Stimulated activated CD4-positive, alpha-beta T cell treated with anti-CD3 and anti-CD28 coated beads, TNF-alpha, amount 100 ng/mL, for 48 hours (primary cell): ENCODE results near the gene SEC14L6.
"Not testable (repeated sequence)": the region's sequence is repeated elsewhere in the genome, so short reads cannot be mapped to it uniquely, and the experiment has no call there.

Source experiments
- DNase-seq, 3 donors: peaks; one replicate each; pipeline ENCODE4 v3.0.0-alpha.2; 2020; ENCODE audit warnings: low read depth in 3 of 3

The SEC14L6 gene

DNA sequence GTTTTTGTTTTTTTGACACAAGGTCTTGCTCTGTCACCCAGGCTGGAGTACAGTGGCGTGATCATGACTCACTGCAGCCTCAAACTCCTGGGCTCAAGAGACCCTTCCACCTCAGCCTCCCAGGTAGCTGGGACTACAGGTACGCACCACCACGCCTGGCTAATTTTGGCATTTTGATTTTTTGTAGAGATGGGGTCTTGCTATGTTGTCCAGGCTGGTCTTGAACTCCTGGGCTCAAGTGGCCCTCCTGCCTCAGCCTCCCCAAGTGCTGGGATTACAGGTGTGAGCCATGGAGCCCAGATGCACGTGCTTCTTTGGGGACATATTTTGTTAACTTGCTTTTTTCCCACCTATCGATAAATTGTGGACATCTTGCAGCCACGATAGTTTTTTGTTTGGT lies 20.7 kb upstream of the SEC14L6 start:
- DNase-seq, result not testable (repeated sequence)

DNA sequence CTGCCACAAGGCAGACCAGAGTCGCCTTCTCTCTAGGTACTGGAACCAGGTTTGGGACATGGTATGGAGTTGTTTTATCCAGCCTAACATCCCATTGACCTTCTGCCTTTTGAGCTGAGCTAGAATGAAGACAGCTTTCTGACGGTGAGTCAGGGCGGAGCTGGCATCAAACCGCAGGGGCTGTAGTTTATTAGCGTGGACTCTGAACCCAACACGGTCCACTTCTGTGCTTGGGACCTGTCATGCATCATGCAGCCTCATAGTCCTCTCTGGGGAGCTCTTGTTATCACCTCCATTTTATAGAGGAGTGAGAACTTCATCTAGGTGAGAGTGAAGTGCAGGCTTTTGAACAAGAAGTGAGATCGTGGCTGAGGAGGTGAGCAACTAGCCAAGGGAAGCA lies 19.6 kb upstream of the SEC14L6 start:
- no peak for DNase-seq

DNA sequence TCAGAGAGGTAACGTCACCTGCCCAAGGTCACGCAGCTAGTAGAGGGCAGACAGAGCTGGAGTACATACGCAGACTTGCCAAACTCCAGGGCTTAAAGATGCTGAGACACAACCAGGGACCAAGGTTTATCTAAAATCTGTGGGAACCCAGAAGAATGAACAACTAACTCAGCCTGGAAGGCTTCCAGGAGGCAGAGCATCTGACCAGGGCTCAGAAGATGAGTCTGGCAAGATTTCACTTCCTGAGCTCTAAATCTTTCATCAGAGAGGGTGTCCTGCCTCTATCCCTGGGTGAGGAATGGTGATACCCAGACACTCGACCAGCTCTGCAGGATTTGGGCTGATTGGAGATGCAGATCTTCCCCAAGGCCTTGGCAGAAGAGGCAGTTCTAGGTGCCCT lies 18.8 kb upstream of the SEC14L6 start:
- no peak for DNase-seq

DNA sequence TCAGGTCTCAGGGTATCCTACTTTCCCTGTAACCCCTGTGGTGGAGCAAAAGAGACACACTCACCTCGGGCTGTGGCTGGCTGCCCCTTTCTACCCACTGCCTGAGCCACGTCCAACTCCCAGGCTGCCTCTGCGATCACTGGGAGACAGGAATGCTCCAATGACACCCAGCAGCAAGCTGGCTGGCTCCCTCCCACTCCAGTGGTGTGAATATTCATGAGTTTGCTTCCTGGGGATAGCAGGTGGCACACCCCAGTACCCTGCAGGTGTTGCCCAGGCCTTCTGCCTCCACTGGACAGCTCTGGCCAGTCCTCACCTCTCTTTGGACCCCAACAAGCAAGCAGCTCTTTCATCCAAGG lies 18.2 kb upstream of the SEC14L6 start:
- DNase-seq, result no peak

DNA sequence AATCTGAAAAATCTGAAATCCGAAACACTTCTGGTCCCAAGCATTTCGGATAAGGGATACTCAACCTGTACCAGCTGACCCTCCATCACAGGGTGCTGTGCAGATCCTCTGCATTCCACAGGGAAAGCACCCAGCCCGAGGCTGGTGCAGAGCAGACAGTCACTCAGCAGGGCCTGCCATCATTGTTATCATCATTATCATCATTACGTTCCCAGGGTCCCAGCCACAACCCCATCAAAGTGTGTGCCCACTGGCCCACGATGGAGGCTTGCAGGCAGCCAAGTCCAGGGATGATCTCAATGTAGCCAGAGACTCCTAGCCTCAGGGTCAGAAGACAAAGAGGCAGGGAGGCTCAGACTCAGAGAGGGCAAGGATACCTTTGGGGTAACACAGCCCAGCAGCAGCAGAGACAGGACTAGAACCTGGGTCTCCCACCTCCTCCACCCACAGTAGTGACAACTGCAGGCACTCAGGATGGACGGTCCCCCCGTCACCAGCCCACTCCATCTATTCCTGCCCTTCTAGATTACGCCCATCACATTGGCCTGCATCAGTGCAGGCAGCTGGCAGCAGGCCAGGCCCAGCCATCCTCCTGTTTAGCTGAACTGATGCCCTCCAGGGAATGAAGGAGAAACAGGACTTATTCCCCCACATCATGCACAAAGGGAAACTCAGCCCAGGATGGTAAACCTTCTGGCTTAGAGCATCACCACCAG lies 17.7 kb upstream of the SEC14L6 start:
- no peak for DNase-seq

DNA sequence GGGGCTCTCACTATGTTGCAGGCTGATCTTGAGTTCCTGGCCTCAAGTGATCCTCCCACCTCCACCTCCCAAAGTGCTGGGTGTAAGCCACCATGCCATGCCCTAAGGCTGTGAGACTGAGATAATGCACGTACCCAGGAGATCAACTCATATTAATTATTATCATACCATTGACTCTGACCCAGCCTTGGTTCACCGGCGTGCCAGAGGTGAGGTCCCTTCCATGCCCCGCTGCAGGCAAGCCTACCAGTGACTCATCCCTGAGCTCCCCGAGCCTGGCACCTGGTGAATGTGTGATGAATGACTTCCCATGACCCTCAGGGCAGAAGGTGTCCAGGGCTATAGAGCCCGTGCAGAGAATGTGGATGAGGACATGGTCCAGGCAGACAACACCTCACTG lies 15.8 kb upstream of the SEC14L6 start:
- no peak for DNase-seq

DNA sequence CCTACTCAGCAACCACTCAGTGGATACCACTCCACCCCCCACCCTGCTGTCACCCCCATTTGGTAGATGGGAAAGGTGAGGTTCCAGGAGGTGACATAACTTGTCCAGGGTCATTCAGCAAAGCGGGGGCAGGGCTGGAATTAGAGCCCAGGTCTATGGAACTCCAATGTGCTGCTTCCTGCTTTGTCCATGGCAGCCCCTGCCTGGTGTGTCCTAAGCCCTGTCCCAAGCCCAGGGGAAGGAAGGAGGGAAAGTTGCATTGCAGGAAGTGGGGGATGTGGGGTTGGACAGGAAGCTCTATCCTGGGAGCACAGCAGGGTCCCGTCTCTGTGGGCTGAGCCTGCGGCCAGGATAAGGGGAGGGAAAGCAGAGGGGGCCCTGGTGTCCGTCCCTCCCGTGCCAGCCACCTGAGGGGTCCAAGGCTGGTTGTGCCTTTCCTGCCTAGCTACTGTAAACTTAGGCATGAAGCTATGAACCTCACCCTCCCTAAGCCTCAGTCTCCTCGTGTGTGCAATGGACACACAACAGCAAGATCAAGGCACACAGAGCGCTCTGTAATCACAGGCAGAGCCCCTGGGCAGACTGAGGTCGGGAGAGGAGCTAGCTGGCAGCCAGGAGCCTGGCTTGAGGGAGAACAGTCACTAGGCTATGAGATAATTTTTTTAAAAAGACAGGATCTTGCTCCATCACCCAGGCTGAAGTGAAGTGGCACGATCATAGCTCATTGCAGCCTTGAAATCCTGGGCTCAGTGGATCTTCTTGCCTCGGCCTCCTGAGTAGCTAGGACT lies 15.1 kb upstream of the SEC14L6 start:
- no peak for DNase-seq

DNA sequence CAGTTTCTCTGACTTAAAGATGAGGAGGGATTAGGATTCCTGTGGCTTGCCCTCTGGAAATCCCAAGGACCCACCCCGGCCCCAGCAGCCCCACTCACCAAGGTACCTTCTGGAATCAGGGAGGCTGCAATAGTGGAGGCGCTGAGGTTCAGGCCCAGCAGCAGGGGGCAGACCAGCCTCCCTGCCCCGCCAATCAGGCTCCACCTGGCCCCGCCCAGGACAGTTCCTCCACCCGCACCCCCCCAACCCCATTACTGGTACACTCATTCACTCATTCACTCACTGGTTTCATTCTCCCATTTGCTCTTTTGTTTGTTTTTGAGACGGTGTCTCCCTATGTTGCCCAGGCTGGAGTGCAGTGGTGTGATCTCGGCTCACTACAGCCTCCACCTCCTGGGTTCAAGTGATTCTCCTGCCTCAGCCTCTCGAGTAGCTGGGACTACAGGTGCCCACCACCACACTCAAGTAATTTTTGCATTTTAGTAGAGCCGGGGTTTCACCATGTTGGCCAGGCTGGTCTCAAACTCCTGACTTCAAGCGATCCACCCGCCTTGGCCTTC lies 14.2 kb upstream of the SEC14L6 start:
- peak in 1 of 3 donors; percentile 13 for DNase-seq

DNA sequence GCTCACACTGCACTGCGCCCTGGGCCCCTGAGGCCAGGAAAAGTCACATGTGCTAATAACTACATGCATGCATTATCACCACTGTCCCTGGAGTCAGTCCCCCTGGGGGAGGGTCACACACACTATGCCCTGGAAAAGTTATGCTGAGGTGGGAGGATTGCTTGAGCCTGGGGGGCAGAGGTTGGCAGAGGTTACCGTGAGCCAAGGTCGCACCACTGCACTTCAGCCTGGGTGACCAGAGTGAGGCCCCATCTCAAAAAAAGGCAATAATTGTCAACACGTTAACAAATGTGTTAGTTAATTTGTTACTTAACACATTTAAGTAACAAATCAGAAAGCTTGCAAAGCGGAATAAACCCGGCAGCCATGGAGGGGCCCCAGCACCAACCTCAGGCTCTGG lies 13.3 kb upstream of the SEC14L6 start:
- DNase-seq, result no peak

DNA sequence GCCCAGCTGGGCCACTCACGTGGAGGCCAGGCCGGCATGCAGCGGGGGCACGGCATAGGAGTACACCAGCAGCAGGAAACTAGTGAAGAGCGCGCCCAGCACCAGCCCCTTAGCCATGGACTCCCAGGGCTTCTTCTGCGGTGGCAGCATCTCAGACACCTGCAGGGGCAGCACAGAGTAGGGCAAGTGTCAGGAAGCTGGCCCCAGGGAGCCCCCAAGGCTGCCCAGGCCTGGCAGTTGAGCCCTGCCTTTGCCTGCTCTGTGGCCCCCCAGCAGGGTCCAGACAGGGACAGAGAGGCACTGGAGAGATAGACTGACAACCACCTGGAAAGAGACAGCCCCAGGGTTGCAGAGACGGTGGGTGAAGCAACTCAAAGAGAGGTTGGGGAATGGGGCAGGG lies 10.7 kb upstream of the SEC14L6 start:
- no peak for DNase-seq

DNA sequence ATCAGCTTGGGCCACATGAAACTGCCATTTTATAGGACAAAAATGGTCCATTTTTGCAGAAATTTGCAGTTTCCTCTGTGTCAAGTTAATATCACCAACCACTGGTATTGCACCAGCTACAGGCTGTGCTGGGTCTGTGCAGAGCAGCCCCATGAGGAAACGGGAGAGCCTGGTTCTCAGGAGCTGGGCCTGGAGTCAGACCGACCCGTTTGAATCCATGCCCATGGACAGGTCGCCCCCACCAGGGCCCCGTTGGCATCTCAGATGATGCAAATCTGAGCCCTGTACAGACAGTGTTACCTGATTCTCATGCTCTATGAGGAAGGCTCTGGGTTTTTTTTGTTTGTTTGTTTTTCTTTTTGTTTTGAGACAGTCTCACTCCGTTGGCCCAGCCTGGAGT lies 9.8 kb upstream of the SEC14L6 start:
- DNase-seq, result no peak

DNA sequence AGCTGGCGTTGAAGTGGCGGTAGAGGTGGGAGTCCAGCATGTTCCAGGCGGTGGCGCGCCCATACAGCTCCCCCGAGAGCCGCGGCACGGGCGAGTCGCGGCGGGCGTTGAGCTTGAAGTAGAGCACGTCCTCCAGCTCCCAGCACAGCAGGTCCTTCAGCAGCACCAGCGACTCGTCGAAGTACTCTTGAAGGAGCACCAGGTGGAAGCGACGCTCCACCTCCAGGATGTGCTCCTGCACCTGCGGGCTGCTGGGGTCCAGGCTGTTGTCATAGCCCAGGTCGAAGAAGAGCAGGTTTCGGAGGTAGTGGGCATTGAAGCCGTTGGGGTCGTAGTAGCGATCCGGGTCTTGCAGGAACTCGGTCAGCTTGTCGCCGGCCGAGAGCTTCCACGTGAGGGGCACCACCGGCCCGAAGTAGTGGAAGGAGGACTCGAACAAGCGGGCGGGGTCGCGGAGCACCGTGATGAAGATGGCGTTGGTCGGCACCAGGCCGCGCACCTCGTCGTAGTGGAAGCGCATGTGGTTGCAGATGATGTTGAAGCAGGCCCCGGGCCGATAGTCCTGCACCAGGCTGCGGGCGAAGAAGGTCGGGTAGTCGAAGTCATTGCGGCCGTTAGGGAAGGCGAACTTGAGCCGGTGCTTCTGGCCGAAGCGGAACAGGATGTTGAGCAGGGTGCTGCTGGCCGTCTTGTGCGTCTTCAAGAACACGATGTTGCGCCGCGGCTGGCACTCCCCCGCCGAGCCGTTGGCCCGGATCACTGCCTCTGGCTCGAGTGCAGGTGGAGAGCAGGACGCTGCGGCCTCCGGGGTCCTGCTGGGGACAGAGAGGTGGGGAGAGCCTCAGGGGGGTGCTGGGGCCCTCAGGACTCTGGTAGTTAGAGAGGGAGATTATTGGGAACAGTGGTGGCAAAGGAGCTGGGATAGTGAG lies 9.0 kb upstream of the SEC14L6 start:
- DNase-seq, result no peak

DNA sequence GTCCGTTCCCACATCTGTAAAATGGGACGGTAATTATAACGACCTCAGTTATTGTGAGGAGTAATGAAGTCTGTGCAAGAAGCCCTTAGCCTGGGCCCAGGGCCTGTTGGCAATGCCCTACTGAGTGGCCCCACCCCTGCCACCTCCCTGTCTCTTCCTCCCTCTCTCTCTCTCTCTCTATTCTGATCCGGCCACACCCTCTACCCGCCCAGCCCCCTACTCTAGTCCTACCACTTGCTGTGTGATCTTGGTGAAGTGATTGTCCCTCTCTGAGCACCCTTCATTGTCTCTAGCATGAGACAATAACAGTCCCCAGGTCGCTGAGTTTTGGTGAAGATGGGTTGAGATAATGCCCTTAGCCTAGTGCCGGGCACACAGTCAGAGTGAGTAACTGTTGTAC lies 7.4 kb upstream of the SEC14L6 start:
- DNase-seq, result no peak

DNA sequence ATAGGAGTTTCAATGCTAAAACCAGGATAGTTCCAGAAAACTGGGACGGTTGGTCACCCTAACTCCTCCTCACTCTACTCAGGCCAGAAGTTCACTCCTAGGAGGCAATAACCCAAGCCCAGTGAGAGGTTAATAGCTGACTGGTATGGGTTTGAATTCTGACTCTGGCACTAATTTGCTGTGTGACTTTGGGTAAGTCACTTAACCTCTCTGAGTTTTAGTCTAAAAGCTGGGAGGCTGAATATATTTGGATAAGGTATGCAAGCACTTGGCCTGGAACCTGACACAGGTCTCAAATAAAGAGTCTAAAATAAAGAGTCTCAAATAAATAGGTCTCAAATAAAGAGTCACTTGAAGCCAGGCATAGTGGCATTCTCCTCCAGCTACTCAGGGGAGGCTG lies 6.2 kb upstream of the SEC14L6 start:
- no peak for DNase-seq

DNA sequence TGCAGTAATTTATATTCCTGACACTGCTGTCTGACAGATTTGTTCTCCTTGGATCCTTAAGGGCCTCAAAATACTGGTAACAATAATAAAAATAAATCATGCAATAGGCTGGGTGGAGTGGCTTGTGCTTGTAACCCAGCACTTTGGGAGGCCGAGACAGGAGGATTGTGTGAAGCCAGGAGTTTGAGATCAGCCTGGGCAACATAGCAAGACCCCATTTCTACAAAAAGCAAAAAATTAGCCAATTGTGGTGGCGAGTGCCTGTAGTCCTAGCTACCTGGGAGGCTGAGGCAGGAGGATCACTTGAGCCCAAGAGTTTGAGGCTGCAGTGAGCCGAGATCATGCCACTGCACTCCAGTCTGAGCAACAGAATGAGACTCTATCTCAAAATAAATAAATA lies 5.3 kb upstream of the SEC14L6 start:
- not testable (repeated sequence) for DNase-seq

DNA sequence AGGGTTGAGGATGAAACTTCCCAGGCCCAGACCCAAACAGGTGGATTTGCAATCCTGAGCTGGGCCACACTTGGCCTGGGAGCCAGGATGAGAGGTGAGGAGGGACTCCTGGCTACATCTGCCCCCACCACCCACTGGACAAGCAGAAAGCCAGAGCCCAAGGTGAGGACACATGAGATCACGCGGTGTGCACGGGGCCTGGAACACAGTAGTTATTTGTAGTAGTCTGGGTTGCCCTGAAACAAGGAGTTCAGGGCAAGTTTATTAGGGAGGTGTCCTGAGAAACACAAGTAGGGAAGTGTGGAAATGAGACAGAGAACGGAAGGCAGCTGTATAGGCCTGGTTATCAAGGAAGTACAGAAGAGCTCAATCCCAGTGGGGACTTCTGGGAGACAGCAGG lies 647 bp upstream of the SEC14L6 start:
- DNase-seq, result no peak

DNA sequence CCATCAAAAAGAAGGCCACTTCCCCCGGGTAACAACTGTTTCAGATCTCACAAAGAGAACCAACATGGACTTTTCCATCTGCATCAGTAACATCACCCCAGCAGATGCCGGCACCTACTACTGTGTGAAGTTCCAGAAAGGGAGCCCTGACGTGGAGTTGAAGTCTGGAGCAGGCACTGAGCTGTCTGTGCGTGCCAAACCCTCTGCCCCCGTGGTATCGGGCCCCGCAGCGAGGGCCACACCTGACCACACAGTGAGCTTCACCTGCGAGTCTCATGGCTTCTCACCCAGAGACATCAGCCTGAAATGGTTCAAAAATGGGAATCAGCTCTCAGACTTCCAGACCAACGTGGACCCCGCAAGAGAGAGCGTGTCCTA lies 3.7 kb downstream of the SEC14L6 start:
- no peak for DNase-seq

DNA sequence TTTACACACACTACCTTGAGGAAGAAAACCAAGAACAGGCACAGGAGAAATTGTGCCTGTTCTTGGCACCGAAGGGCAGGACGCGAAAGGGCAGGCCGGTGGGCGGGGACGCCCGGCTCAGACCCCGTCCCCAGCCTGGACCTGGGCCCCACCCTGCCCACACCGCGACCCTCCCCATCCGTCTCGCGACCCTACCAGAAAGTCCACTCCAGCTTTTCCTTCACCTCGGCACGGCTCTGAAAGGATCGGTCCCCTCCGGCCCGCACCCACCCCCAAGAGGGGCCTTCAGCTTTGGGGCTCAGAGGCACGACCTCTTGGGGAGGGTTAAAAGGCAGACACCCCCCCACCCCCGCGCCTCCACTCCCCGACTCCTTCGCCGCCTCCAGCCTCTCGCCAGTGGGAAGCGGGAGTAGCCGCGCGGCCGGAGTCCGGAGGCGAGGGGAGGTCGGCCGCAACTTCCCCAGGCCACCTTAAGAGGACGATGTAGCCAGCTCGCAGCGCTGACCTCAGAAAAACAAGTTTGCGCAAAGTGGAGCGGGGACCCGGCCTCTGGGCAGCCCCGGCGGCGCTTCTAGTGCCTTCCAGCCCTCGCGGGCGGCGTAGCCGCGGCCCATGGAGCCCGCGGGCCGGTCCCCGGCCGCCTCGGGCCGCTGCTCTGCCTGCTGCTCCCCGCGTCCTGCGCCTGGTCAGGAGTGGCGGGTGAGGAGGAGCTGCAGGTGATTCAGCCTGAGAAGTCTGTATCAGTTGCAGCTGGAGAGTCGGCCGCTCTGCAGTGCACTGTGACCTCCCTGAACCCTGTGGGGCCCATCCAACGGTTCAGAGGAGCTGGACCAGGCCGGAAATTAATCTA lies 4.4 kb downstream of the SEC14L6 start:
- no peak for DNase-seq

DNA sequence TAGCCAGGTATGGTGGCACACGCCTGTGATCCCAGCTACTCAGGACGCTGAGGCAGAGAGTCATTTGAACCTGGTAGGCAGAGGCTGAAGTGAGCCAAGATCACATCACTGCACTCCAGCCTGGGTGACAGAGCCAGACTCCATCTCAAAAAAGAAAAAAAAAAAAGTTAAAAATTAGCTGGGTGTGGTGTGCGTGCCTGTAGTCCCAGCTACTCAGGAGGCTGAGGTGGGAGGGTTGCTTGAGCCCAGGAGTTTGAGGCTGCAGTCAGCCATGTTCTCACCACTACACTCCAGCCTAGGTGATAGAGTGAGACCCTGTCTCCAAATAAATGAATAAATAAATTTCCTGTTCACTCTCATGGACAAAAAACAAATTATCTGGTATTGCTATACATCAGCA lies 5.0 kb downstream of the SEC14L6 start:
- not testable (repeated sequence) for DNase-seq

DNA sequence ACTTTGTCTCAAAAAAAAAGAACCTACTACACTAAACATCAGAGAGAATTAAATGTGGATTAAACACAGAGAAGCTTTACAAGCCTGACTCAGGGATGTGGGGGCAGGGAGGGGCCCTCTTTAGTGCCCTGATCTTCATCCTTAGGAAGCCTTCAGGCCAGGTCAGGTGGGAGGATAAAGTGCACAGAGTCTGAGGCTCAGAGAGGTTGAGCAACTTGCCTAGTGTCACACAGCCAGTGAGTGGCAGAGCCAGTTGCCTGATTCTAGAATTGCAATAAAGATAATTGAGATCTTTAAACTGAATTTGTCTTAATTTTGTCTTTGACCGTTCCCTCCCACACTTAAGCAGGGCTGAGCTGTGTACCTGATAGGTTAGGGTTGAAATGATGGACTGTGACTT lies 7.2 kb downstream of the SEC14L6 start:
- DNase-seq, result no peak

DNA sequence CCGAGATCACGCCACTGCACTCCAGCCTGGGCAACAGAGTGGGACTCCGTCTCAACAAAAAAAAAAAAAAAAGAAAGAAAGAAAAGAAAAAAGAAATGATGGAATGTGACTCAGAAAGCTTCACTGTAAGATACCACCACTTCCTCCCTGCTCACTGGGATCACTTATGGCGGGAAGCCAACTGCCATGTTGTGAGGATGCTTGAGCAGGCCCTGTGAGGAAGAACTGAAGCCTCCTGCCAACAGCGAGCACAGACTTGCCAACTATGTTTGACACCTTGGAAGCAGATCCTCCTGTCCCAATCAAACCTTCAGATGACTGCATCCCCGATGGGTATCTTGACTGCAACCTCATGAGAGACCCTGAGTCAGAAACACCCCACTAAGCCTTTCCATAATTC lies 8.3 kb downstream of the SEC14L6 start:
- no peak for DNase-seq
